Hair follicular keratinocyte (primary cell): ENCODE data around the gene CTXN2. TPM values are rescaled to one million over a fixed set of nuclear protein-coding genes. Genes with fewer than 3 reads are reported as not detected.

Experiments used
- total RNA-seq: library from RNA; depleted of rRNA; stranded (reverse); fragments of >200 nt; gene quantifications from 2 replicates; pipeline ENCODE4 v1.2.3, GENCODE V29; 2015

CTXN2 gene
- total RNA-seq: not detected in 2 replicates

GRCh38 chr15:48191574-48192225, at the start of gene CTXN2:
CTXN2 (plus strand) TSS chr15:48191665; CDS start chr15:48201301, 9,636 bp downstream.

GRCh38 chr15:48177766-48178647, 13.5 kb upstream of the CTXN2 start, which contains the start of gene MYEF2:
MYEF2 (minus strand) TSS chr15:48178295; CDS start chr15:48178237, 58 bp downstream.

DNA sequence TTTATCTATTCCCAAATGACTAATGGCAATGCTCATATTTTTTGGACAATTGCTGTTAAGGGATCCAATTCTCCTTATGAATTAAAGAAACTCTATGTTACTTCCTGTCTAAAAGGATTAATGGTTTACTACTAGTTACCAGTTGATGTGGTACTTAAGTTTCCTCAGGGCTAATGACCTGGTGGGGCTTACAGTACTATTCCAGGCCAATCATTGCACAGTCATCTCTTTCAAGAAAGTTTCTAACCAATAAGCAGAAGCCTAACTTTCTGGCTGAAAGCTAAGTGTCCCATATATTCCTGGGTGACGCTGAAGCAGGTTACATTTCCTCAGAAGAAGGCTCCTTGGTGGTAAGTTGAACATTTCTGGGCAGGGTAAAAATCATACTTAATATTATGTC, 14.5 kb downstream of the CTXN2 start, which contains the start of gene SLC12A1:
SLC12A1 (plus strand) TSS at position 322 of the 400 bp plus-strand sequence. CDS start 1,418 bp downstream, outside the sequence.

Other genes starting within 250 kb of the CTXN2 start
- gene SLC24A5, start 70.7 kb upstream of the CTXN2 start, total RNA-seq: not detected in 2 replicates
- gene MYEF2, start 13.4 kb upstream of the CTXN2 start, total RNA-seq: 0.70 and 3.8 TPM in 2 replicates
- not detected in 2 replicates for gene SLC12A1, start 14.6 kb downstream of the CTXN2 start, total RNA-seq
- 91.1 and 143 TPM in 2 replicates for gene DUT, start 139.8 kb downstream of the CTXN2 start, total RNA-seq